ENCODE data around the gene RASAL1. TPM values are rescaled to one million over a fixed set of nuclear protein-coding genes. Genes with fewer than 3 reads are reported as not detected.
A peak's percentile ranks its signal among the peaks of the same experiment; 100 is the strongest.

Gene RASAL1
- total and polyA plus RNA-seq, 10 donors, result 0.13 to 1.7 (median 0.62) TPM; not detected in 2

DNA sequence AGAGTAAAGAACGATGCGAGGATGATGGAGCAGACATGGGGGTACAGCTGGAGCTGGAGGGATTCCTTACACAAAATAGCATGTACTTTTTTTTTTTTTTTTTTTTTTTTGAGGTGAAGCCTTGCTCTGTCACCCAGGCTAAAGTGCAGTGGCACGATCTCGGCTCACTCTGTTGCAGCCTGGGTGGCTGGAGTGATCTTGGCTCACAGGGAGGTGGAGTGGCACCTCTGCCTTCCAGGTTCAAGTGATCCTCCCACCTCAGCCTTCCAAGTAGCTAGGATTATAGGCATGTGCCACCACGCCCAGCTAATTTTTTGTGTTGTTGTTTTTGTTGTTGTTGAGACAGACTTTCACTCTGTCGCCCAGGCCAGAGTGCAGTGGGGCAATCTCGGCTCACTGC is 5.1 kb upstream of the RASAL1 start:
- Histone ChIP-seq H3K4me3 (no peak overlapping the region), H3K36me3 (no peaks in the 10 kb centered on the region), H3K4me1 (peaks cover 2 to 30% (median 20%) of the 10 kb centered on the region in 6 donors), H3K9me3 (no peaks in the 10 kb centered on the region), H3K27me3 (replicated peaks in 1 of 7) (peaks cover 0 to 23% (median 8%) of the 10 kb centered on the region in 7 donors), H3K27ac (no peak overlapping the region)
- intact Hi-C loops (cut with DNase I; ENCODE audit: low total_unique reads), result no loop called here
- WGBS, 5 donors, result 82 to 92% (median 88%) methylated on average over 7 of the region's 7 CpGs
- peak; percentile 31 for DNase-seq
- TF ChIP-seq, protein P1, sequence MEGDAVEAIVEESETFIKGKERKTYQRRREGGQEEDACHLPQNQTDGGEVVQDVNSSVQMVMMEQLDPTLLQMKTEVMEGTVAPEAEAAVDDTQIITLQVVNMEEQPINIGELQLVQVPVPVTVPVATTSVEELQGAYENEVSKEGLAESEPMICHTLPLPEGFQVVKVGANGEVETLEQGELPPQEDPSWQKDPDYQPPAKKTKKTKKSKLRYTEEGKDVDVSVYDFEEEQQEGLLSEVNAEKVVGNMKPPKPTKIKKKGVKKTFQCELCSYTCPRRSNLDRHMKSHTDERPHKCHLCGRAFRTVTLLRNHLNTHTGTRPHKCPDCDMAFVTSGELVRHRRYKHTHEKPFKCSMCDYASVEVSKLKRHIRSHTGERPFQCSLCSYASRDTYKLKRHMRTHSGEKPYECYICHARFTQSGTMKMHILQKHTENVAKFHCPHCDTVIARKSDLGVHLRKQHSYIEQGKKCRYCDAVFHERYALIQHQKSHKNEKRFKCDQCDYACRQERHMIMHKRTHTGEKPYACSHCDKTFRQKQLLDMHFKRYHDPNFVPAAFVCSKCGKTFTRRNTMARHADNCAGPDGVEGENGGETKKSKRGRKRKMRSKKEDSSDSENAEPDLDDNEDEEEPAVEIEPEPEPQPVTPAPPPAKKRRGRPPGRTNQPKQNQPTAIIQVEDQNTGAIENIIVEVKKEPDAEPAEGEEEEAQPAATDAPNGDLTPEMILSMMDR (IDR thresholded peaks at IDR 0.05 in 8 of 11, conservative IDR thresholded peaks at IDR 0.05 in 3 of 11), result no peak
- TF ChIP-seq POLR2A (IDR thresholded peaks at IDR 0.05) (no peak), POLR2AphosphoS5 (IDR thresholded peaks at IDR 0.05) (no peak)

DNA sequence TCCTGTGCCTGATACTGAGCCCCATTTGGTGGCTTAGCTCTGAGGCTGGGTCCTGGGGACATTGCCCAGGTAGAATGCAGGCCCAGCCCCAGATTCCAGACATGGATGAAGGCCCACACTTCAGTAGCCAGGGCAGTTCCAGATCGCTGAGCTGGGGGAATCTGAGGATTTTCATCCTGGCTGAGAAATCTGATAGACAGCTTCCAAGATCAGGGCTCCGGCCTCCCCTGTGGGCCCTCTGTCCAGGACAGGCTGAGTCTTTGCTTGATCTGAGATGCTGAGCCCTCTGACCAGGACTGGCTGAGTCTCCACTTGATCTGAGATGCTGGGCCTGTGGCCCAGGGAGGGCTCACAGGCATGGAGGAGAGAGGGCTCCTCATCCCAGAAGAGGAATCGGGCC is 3.3 kb upstream of the RASAL1 start:
- DNase-seq, result peak; percentile 46
- H3K27me3 ChIP-seq (replicated peaks in 1 of 7), result peaks cover 0 to 41% (median 14%) of the 10 kb centered on the region in 7 donors
- TF ChIP-seq POLR2AphosphoS5 (IDR thresholded peaks at IDR 0.05) (no peak), POLR2A (IDR thresholded peaks at IDR 0.05) (no peak)
- TF ChIP-seq, protein P1 (IDR thresholded peaks at IDR 0.05 in 8 of 11, conservative IDR thresholded peaks at IDR 0.05 in 3 of 11), result no peak
- H3K9me3 ChIP-seq, result no peaks in the 10 kb centered on the region
- no peaks in the 10 kb centered on the region for H3K36me3 ChIP-seq
- intact Hi-C loops (cut with DNase I; ENCODE audit: low total_unique reads), result no loop called here
- no peak overlapping the region for H3K4me3 ChIP-seq
- no peak overlapping the region for H3K27ac ChIP-seq
- peaks cover 7 to 38% (median 26%) of the 10 kb centered on the region in 6 donors for H3K4me1 ChIP-seq
- 82 to 96% (median 86%) methylated on average over 3 of the region's 3 CpGs for WGBS, 5 donors

DNA sequence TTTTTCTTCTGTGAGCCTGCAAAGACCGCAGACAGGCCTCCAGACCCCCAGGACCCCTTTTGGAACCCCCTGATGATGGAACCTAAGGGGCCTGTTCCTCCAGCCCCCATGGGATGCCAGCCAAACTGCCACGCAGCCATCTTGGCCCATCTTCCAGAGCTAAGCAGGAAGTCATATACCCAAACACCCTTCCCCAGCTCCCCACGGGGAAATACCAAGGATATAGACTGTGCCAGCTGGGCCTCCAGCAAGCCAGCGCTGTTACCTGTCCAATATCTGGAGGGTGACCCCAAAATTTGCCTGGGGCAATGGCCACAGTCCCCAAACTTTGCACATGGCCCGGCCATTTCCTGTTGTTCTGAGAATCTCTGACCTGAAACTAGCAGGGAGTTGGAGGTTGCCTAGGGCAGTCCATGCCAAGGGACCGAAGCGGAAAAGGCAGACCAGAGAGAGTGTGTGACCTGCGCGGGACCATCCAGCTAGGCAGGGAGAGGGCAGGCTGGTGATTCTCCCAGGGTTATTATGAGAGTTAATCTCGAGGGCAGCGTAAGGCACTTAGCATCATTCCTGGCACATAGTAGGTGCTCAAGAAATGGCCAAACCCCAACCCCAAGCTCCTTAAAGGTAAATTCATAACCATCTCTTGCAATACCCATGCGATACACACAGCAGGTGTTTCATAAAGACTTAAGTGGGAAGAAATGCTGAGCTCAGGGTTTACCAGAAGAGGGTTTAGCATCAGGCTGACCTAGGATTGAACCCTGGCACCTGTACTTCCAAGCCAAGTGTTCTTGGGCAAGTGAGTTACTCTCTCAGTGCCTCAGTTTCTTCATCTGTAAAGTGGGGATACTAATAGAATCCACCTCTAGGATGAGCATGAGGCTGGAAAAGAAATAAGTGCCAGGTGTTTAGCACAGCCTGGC is 2.6 kb upstream of the RASAL1 start:
- DNase-seq, result peak; percentile 61
- Histone ChIP-seq H3K4me3 (no peak overlapping the region), H3K27ac (no peak overlapping the region), H3K27me3 (replicated peaks in 1 of 7) (peaks cover 0 to 41% (median 14%) of the 10 kb centered on the region in 7 donors), H3K4me1 (peaks cover 7 to 36% (median 26%) of the 10 kb centered on the region in 6 donors), H3K36me3 (no peaks in the 10 kb centered on the region), H3K9me3 (no peaks in the 10 kb centered on the region)
- TF ChIP-seq, protein P1 (IDR thresholded peaks at IDR 0.05 in 8 of 11, conservative IDR thresholded peaks at IDR 0.05 in 3 of 11), result no peak
- TF ChIP-seq POLR2AphosphoS5 (IDR thresholded peaks at IDR 0.05), result no peak
- no peak for TF ChIP-seq POLR2A (IDR thresholded peaks at IDR 0.05)
- WGBS, 5 donors, result 77 to 90% (median 82%) methylated on average over 11 to 12 of the region's 12 CpGs
- intact Hi-C loops (cut with DNase I; ENCODE audit: low total_unique reads), result no loop called here

DNA sequence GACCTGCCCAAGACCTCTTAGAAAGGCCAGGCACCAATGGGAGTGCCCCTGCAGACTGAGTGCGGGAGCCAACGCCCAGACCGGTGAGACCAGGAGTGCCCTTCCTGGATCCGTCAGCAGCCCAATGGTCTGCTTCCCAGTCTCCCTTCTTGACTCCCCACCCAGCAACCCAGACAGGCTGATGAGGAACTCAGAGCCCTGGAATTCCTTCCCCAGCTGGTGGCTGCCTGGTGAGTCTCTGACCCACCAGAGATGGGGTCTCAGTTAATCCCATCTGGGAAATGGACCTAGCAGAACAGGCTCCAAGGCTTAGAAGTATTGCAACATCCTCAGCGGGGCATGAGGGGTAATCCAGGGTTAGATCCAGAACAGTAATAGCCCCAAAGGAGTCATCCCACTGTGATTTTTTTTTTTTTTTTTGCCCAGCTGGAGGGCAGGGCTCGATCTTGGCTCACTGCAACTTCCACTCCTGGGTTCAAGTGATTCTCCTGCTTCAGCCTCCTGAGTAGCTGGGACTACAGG is 1.5 kb upstream of the RASAL1 start:
- Histone ChIP-seq H3K27me3 (replicated peaks in 1 of 7) (peaks cover 0 to 41% (median 14%) of the 10 kb centered on the region in 7 donors), H3K4me3 (no peak overlapping the region), H3K9me3 (no peaks in the 10 kb centered on the region), H3K4me1 (peaks cover 7 to 25% (median 17%) of the 10 kb centered on the region in 6 donors), H3K36me3 (no peaks in the 10 kb centered on the region), H3K27ac (no peak overlapping the region)
- intact Hi-C loops (cut with DNase I; ENCODE audit: low total_unique reads), result no loop called here
- peak; percentile 53 for DNase-seq
- TF ChIP-seq, protein P1 (IDR thresholded peaks at IDR 0.05 in 8 of 11, conservative IDR thresholded peaks at IDR 0.05 in 3 of 11), result no peak
- WGBS, 5 donors, result 76 to 89% (median 81%) methylated on average over 6 of the region's 6 CpGs
